GM19351 (cell line): ENCODE measurements around the gene PLCB4.

Source experiments
- ATAC-seq: cut with Tn5 transposase; IDR thresholded peaks from one replicate; pipeline ENCODE4 v1.9.1; 2021; ENCODE audit warnings: mild to moderate bottlenecking, moderate library complexity; ENCODE audit not compliant: unreplicated experiment

PLCB4 gene

DNA sequence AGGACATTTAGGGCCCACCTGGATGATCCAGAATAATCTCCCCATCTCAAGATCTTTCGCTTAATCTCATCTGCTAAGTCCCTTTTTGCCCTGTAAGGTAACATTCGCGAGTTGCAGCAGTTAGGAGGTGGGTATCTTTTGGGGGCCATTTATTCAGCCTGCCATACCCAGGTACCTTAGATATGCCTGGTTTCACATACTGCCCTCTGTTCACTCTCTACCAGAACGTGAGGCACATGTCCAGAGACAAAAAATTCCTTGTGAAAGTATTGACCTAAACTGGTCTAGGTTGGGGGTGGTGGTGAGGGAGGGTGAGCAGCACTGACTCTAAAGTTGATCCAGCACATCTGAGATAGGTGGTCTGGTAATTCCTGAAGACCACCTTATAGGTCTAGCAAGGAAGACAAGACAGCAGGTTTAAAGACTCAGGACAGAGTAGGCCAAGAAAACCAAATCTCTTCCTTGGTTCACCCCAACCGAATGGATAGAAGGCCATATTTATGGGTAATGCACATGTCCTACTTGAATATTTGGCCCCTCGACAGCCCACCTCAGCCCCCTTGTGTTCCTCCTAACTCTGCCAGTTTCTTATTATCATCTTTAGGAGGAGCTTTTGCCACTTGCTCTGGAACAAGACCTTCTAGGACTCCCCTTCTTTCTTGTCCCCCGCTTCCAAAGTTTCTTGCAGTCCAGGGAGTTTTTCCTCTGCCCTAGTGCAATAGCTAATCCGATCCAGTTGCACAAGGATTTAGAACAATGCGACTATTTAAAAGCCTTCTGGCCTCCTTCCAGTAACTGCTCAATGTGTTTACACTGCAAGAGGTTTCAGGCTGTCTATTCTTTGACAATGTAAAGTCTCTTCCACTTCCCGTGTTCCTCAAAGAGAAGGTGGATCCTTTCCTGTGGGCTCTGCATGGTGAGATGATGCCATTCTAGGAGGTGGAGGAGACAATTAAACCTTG, 232.5 kb downstream of the PLCB4 start:
- no peak for ATAC-seq

DNA sequence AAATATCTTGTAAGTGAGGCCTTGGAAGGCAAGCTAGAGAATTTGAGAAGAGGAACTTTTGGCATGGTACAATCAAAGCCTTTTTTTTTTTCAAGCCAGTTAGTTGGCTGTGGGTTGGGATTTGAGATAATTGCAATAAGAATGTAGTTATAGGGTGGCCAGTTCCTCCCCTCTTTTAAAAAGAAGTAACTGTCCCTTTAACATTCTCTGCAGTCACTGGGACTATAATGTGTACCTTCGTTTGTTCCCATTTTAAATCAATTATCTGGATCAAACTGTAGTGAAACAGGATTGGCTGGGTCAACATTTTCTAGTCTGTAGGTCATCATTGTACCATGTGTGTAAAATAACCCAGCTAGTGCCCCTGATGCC, 233.2 kb downstream of the PLCB4 start:
- no peak for ATAC-seq

DNA sequence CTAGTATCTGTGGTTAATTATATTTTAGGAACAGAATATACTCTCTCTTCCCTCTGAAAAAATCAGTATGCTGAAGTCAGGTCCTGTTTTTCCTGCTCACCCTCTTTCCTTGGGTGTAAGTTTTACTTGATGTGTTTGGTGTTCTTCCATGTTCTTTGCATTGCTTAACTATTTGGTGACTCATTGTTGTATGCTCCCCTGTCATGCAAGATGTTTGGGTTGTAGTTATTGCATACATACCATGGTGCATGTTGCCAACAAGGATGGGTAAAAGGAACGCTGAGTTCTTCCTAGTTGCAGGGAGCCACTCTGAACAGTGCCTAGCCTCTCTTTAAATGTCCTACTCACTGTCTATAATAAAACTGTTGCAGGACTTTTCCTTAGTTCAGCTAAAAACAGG, 237.6 kb downstream of the PLCB4 start:
- no peak for ATAC-seq

DNA sequence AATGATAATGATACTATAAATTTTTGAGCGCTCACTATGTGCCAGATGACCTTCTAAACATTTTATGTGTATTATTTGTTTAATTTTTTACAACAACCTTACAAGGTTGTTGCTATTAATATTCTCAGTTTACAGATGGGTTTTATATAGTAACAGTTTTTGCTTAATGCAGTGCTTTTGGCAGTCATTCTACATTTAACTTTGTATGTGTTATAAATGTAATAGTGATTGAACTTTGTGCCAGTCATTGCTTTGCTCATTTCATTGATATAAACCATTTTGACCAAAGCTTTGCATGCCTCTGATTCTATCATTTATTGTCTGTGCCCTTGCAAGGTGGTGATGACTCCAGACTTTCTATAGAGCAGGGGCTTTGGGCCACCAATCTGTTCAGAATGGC, 239.2 kb downstream of the PLCB4 start:
- ATAC-seq: no peak

DNA sequence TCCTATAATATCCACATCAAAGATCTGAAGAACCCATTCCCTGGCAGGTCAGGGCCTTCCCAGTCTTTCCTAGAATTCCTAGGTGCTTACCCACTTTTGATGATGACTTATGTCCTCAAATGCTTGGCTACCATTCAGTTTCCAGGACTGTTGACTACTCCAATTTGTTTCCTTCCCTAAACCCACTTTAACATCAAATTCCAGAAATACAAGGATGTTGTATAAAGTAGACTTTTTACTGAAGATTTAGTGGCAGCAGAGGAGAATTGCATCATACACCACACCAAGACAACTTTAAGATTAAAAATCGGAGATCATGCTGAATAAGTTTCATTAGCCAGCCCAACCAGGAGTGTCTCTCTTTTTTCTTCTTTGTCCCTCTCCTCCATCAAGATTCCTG, 242.2 kb downstream of the PLCB4 start:
- no peak for ATAC-seq

DNA sequence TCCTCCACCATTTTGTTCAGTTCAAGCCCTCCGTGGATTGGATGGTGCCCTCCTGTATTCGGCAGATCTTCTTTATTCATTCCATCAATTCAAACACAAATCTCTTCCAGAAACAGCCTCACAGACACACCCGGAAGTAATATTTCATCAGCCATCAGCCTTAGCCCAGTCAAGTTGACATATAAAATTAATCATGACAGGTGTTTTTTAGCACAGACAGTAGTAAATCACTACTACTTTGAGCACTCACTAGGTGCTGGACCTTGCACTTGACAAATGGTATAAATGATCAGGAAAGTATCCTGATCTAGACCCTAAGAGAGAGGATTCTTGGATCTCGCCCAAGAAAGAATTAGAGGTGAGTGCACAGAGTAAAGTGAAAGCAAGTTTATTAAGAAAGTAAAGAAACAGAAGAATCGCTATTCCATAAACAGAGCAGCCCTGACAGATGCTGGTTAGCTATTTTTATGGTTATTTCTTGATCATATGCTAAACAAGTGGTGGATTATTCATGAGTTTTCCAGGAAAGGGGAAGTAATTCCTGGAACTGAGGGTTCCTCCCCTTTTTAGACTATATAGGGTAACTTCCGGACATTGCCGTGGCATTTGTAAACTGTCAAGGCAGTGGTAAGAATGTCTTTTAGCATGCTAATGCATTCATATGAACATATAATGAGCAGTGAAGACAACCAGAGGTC, 250.9 kb downstream of the PLCB4 start:
- no peak for ATAC-seq

DNA sequence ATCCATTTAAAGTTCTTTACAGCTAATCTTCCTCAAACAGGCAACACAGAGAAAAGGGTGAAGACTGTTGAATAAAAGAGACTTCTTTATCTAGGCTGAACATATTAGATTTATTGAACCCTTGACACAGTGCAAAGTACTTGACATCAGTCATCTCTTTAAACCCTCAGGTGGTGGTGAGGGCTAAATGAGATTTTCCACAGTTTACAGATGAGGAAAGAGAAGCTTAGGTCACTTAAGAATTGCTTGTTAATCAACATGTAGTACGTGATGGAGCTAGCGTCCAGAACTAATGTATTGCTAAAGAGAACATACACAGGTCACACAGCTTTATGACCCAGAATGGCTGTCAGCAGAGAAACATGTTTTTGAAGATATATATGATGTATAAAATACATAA, 252.1 kb downstream of the PLCB4 start:
- ATAC-seq: no peak

DNA sequence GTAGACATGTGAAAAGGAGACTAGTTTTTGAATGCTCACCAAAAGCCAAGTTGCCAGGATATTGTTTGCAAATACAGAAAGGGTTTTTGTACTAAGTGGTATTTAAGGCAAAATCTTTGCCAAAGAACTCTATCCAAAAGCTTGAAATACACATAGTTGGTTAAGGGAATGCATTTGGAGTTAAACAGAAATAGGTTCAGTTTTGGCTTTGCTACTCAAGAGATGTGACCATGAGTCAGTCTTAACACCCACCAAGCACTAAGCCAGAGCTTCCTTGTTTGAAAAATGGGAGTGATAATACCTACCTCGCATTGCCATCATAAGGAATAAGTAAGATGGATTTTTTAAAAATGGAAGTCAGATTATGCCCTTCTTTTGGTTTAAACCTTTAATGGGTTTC, 253.8 kb downstream of the PLCB4 start:
- ATAC-seq: no peak

DNA sequence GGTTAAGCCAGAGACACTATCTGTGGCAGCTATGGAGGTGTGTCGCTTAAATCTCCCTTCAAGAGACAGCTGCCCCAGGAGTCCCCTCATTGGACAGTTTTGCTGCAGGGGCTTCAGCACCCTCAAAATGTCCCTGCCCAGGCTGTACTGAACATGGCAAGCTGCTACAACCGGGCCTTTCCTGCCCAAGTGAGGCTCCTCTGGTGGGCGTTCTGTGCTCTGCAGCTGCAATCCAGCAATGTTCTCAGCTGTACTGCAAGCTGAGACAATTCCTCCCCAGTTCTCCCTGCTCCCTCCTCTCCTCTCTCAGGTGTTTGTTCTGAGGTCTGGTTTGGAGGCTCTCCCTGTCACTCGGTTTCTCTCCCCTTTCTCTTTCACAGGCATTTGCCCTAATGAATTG, 254.7 kb downstream of the PLCB4 start:
- no peak for ATAC-seq

DNA sequence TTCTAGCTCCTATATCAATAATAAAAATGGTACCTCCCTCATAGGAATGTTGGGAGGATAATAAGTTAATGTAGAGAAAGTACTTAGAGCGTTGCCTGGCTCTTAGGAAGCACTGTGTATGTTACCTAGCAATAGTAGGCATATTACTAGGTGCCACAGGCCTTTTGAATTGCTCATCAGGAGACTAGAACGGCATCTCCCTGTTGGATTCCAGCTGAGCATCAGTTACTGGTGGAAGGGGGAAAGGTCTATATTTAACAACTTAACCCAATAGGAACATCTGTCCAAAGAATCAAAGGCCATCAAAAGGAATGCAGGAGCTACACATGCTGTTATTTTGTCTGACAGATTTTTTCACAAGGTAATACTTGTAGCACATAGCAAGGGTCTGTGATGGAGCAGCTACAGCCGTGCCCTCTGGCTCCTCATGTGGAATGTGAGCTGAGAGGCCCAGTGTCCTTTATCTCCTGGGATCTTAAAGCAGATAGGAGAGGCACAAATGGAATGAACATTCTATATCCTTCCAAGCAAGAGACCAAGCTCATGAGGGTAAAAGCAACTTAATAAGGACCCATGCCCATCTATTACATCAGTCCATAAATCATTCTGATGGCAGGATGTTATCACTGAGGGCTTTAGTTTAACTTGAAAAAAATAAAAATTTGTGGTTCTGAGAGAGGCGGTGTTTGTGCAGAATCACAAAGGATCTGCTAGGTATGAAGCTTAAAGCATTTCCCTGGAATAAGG, 260.6 kb downstream of the PLCB4 start:
- no peak for ATAC-seq

DNA sequence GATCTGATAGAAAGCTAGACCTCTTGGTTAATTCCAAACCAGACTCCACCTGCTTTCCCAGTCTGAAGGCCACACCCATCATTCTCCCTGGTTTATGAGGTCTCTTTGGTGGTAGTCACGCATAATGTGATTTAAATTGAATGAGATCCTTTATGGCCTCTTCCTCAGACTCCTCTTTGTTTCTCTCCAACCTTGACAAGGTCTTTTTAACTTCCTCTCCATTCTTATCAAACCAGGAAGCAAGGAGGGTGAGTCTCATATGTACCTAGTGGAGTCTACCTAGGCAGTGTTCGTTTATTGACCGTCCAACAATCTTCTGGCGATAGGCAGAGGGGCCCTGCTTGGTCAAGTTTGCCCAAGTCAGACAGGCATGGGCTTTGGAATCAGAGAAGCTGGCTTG, 261.3 kb downstream of the PLCB4 start:
- no peak for ATAC-seq

DNA sequence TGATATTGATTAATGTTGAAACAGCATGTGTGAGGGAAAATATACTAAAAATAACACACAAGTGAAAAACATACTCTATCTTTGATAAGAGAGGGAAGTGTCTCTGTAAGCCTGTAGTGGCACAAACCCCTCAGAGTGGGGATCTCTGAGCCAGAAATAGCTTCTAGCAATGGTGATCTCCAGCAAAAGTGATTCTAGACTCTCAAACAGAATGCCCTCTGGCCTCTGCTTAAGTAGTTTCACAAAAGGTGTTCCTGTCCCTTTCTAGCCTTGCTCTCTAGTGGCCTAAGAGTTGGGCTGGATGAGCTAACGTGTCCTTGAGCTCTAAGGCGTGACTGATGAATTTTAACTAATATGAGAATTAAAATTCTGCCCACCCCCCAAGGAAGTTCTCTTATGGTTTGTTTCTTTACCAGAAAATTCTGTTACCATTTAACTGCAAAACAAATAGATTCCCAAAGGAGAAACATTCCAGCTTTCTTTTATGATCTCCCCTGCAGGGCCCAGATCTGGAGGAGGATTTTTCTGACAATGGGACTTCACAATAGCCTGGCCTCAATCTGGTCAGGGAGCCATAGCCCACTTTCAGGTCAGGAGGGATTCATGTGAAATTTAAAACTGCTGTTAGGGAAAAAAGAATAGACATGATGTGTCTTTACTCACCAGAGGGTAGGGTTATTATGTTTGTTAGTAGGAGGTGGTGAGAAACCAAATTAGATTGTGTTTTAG, 263.0 kb downstream of the PLCB4 start:
- ATAC-seq: no peak

DNA sequence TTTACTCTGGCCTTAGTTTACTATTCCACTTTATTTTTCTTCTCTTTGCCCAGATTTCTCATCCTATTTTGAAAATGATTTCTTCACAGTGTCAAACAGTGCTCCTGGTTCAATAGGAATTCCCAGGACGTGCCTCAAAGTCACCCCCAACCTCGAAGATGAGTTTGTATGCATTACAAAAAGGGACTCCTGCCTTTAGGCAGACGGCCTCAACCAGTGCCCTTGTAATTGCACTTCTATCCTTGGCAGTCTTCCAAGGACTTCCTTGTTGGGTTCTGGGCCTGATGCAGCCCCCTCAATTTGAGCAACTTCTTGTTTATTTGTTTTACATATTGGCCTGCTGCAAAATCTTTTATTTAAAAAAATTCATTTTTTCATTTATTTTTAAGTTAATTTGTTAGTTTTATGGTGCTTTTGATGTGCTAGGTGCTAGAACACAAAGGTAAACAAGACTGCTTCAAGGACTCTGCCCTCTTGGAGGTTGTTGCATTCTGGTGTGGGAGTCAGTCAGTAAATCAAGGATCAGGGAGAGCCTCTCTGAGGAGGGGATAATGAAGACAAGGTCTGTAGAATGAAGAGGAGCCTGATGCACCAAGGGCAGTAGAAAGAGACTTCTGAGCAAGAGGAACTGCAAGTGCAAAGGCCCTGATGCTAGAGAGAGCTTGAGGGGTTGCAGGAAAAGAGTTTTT, 264.0 kb downstream of the PLCB4 start:
- ATAC-seq: no peak

DNA sequence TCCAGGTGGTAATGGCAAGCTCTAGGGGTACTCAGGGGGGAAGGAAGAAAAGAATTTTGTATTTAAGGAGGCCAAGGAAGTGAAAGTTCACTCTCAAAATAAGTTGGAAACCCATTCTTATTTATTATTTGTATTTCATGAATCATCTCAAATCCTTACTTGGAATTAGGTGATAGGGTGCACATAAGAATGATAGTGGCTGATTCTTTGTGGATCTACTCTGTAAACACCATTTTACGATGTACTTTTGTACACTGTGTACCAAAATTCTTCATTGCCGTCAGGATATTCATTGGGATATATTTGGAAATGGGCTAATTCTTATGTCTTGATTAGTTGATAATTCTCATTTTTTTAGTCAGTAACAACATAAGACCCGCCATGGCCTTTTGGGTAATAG, 266.0 kb downstream of the PLCB4 start:
- ATAC-seq: no peak

DNA sequence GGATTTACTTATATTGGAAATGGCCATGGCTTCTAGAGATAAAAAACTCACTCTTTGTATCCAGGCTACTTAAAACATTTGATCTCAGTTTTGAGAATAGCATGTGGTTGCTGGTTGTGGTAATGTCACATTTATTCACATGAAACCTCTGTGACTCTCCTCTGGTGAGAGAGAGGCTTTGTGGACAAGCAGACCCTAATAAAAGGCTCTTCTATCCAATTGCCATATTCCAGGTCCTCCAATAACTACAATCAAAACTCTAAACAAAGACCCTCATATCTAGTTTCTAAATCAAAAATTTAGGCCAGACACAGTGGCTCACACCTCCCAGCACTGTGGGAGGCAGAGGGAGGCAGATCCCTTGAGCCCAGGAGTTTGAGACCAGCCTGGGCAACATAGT, 269.2 kb downstream of the PLCB4 start:
- no peak for ATAC-seq

DNA sequence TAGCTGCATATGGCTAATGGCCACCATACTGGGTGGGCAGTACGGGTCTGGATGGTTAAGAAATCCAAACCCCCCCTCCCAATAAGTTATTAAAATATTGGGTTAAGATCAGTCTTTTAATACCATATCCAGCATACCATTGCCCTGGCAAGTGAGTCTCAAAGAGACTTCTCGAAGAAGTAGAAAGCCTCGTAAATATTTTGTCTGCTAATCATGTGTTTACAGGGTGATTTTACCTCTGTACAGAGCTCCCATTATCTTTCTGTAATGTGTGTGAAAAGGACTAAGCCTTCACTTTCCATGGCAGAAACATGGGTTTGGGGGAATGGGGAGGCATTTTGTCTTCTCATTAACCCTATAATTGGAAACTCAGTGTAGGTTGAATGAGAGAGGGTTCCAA, 270.8 kb downstream of the PLCB4 start:
- no peak for ATAC-seq

DNA sequence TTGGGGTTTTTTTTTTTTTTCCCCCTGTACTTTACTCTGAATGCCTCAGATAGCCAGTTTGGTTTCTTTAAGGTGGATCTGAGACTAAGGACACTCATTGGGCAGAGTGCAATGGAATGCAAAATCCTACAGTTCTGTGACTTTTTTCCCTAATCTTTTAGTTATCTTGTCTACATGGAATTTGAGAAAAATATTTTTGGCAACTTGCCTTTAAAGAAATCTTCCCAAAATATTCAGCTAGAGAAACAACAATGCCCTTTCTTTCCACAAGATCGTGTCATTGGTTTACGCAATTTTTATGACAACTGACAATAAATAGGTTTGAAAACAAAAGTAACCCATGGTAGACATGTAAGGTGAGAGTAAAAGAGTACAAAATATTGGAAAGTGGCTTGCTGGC, 273.8 kb downstream of the PLCB4 start:
- no peak for ATAC-seq

DNA sequence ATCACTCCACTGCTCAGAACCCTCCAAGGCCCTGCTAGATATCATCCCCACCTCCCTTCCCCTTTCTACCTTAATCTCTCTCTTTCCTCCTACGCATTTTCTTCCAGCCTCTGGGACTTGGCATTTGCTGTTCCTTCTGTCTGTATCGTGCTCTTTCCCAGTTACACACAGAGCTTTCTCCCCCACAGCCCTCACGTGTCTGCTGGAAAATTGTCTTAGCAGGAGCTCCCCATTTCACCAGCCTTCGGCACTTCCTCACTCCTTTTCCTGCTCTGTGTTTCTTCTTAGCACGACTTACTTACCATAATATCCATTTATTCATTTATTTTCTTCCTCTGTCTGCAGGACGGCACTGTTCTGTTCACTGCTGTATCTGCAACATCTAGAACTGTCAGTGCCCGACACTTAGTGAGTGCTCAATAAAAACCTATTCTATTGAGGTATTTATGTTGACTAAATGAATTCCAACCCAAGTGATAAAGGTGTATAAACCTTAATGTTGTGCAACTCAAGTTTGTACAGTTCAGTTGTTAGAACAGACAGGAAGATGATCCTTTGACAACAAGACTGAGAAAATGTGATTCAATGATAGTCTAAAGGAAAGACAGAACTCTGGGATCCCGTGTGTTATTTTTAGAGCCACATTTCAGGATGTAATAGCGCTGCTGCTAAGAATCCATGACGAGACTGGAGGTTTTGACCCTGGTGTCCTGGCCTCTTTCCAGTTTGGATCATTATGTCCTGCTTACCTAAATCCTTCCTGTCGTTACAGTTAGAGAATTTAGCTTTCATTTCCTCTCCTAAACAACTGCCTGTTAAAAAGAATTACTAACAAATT, 275.4 kb downstream of the PLCB4 start:
- ATAC-seq: no peak

DNA sequence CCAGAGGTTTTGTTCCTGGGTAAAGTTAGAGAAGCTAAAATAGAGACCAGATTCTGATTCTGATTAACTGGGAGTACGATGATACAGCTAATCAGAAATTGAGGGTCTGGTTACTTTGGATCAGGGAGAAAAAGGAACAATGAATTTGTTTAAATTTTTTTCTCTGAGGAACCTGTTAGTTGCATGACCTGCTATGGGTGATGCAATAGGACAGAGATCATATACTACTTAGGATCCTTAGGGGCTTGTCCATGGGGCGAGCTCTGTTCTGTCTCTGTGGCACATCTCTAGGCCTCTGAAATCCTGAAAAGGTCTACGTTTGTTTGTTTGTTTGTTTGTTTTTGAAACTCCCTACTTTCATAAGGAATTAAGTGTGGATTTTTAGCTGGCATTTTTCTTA, 279.4 kb downstream of the PLCB4 start:
- no peak for ATAC-seq

DNA sequence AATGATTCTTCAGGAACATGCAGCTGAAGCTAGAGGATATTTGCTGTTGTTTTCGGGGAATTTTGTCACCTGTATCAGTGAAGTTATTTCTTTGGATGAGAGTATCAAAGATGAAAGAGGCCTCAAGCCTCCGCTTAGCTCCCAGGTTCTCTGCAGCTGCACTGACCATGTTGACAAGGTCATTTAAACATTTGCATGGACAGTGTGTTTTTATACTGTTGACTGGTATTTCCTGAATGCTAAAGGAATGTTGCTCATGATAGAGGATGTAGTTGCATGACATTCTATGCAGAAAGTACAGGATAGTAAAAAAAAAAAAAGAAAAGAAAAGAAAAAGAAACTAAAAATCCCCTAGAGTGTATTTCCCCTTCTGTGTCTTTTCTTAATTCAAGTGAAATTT, 279.9 kb downstream of the PLCB4 start:
- ATAC-seq: no peak
